OCI-LY7 (cell line): ENCODE measurements around the gene TMPRSS11F.

Source experiments
- EZH2phosphoT487 ChIP-seq: fragments of 200-600 bp; sonication (generic); IDR thresholded peaks from 2 replicates; pipeline ENCODE4 v1.6.1; 2018; ENCODE audit warnings: low read depth, borderline replicate concordance, mild to moderate bottlenecking, mixed run types, antibody characterized with exemption, low read length, moderate library complexity, mixed read lengths
- TF ChIP-seq, protein P1 (sequence below): fragments of 200-600 bp; sonication (generic); conservative IDR thresholded peaks from 2 replicates; pipeline ENCODE4 v1.5.1; 2014; ENCODE audit warnings: mild to moderate bottlenecking, antibody characterized with exemption, low read length, moderate library complexity, mixed read lengths

DNA sequence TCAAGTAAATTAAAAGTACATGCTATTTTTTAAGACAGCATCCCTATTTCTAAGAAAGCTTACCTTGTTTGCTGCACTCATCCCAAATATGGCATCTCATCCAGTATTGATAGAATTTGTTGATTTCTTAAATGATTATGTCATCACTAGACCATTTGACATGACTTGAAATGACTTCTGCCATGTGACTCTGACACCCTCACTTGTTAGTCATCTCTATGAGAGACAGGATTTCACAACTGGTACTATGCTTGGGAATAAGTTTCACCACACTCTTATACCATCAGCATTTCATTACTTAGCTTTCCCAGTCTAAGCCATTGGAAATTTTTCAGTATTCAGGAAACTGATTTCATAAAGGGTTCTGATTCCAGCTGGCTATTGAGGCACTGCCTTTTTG lies 55.3 kb downstream of the TMPRSS11F start:
- TF ChIP-seq, protein P1, sequence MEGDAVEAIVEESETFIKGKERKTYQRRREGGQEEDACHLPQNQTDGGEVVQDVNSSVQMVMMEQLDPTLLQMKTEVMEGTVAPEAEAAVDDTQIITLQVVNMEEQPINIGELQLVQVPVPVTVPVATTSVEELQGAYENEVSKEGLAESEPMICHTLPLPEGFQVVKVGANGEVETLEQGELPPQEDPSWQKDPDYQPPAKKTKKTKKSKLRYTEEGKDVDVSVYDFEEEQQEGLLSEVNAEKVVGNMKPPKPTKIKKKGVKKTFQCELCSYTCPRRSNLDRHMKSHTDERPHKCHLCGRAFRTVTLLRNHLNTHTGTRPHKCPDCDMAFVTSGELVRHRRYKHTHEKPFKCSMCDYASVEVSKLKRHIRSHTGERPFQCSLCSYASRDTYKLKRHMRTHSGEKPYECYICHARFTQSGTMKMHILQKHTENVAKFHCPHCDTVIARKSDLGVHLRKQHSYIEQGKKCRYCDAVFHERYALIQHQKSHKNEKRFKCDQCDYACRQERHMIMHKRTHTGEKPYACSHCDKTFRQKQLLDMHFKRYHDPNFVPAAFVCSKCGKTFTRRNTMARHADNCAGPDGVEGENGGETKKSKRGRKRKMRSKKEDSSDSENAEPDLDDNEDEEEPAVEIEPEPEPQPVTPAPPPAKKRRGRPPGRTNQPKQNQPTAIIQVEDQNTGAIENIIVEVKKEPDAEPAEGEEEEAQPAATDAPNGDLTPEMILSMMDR, result no peak
- no peak for TF ChIP-seq EZH2phosphoT487
